Activated naive CD8-positive, alpha-beta T cell (primary cell): Measurements from ENCODE around the gene SLC25A26.

Experiments
- H3K27ac Mint-ChIP-seq: one replicate; pipeline ENCODE4 v1.8.0; 2021; ENCODE audit warnings: mixed read lengths
- H3K27me3 Mint-ChIP-seq: one replicate; pipeline ENCODE4 v1.8.0; 2021; ENCODE audit warnings: mixed read lengths
- H3K36me3 Mint-ChIP-seq: one replicate; pipeline ENCODE4 v1.8.0; 2021; ENCODE audit warnings: mixed read lengths
- H3K4me1 Mint-ChIP-seq: one replicate; pipeline ENCODE4 v1.8.0; 2021; ENCODE audit warnings: low read depth, mixed read lengths
- H3K4me3 Mint-ChIP-seq: one replicate; pipeline ENCODE4 v1.8.0; 2021; ENCODE audit warnings: mild to moderate bottlenecking, mixed read lengths
- H3K9me3 Mint-ChIP-seq: one replicate; pipeline ENCODE4 v1.8.0; 2021; ENCODE audit warnings: low read depth, mixed read lengths

The SLC25A26 gene

DNA sequence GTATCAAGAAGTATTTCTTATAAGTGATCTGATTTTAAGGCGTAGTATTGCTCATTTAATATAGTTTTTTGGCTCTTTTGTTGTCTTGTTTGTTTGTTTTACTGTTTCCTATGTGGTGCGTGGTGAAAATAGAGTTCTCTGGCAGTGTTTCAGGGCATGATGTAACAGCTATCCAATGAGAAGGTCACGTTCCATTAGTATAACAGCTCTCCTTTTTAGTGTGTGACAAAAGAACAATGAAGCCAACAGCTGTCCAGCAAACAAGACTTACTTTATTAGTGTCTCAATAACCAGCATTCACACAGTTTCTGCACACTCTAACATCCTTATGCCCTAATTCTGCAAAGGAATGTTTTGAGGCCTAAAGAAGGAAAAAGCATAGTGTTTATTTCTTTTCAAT lies 127.9 kb downstream of the SLC25A26 start:
- H3K4me3 Mint-ChIP-seq = no peak overlapping the region
- peaks cover 2% of the 10 kb centered on the region for H3K4me1 Mint-ChIP-seq
- no peaks in the 10 kb centered on the region for H3K9me3 Mint-ChIP-seq
- no peaks in the 10 kb centered on the region for H3K27me3 Mint-ChIP-seq
- no peak overlapping the region for H3K27ac Mint-ChIP-seq
- peaks cover 31% of the 10 kb centered on the region for H3K36me3 Mint-ChIP-seq

DNA sequence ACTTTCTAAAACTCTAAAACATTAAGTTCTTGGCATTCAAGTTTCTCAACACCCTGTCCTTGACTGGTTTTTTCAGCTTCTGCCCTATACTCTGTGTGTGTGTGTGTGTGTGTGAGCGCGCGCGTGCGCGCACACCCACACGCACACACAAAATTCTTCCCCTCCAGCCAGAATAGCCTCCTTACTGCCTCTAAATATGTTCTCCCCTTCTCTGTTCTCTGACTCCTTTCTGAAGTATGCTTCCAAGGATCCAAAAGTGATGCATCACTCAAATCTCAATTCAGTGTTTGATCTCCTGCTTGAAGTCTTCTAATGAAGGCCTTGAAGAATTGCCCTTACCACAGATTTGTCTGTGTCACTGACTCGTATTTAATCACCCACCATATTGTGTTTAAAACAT lies 129.8 kb downstream of the SLC25A26 start:
- Mint-ChIP-seq H3K4me1 (peaks cover 11% of the 10 kb centered on the region), H3K27ac (no peak overlapping the region)

GRCh38 chr3:66353039-66353438 lies 132.2 kb downstream of the SLC25A26 start:
- Mint-ChIP-seq H3K27me3 (no peaks in the 10 kb centered on the region), H3K4me3 (no peak overlapping the region), H3K36me3 (peaks cover 19% of the 10 kb centered on the region), H3K4me1 (peaks cover 11% of the 10 kb centered on the region), H3K9me3 (no peaks in the 10 kb centered on the region), H3K27ac (no peak overlapping the region)

More for the DNA sequence above, 129.8 kb downstream of the SLC25A26 start:
- no peak overlapping the region for H3K4me3 Mint-ChIP-seq
- no peaks in the 10 kb centered on the region for H3K27me3 Mint-ChIP-seq
- no peaks in the 10 kb centered on the region for H3K9me3 Mint-ChIP-seq
- peaks cover 32% of the 10 kb centered on the region for H3K36me3 Mint-ChIP-seq

DNA sequence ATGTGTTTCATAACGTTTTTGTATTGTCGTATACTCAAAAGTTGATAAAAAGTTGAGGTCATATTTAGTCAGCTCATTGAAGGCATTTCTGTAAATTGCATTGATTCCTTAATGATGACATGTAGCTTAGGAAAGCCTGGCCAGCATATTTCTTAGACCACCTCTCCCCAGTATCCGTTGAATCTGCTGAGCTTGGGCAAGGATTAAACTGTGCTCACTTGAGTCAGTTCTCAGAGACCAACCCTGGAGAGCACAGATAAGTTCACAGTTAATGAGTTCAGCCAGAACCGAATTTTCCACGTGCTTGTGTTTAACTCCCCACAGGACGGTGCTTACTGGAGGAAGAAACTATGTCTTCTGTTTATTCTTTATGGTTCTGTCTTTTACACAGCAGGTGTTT lies 132.7 kb downstream of the SLC25A26 start:
- Mint-ChIP-seq H3K27ac (no peak overlapping the region), H3K36me3 (peaks cover 17% of the 10 kb centered on the region), H3K4me3 (no peak overlapping the region), H3K9me3 (no peaks in the 10 kb centered on the region), H3K27me3 (no peaks in the 10 kb centered on the region), H3K4me1 (peaks cover 11% of the 10 kb centered on the region)

- Mint-ChIP-seq H3K4me1 (peaks cover 11% of the 10 kb centered on the region), H3K27ac (no peak overlapping the region), H3K36me3 (peaks cover 17% of the 10 kb centered on the region), H3K27me3 (no peaks in the 10 kb centered on the region), H3K4me3 (no peak overlapping the region), H3K9me3 (no peaks in the 10 kb centered on the region)
Measured at GRCh38 chr3:66354001-66354400, 133.2 kb downstream of the SLC25A26 start.

DNA sequence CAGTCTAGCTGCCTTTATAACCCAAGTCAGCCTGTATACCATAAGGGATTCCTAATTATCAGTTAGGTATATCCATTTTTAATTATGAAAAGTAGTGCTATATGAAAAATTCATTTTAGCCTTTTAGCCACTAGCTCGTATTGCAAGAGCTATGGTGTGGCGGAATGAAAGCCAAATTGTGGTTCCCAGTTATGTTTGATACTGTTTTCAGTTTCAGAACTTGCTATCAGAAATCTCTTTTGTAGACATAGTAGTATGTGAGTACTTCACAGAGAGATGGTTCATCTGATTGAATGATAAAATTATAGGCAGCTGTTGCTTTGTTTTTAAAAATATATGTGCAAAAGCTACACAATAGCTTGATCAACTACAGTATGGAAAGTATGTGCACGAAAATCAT lies 134.6 kb downstream of the SLC25A26 start:
- peaks cover 11% of the 10 kb centered on the region for H3K4me1 Mint-ChIP-seq
- H3K27ac Mint-ChIP-seq = no peak overlapping the region
- no peaks in the 10 kb centered on the region for H3K27me3 Mint-ChIP-seq
- H3K9me3 Mint-ChIP-seq = no peaks in the 10 kb centered on the region
- no peak overlapping the region for H3K4me3 Mint-ChIP-seq
- H3K36me3 Mint-ChIP-seq = peaks cover 16% of the 10 kb centered on the region

DNA sequence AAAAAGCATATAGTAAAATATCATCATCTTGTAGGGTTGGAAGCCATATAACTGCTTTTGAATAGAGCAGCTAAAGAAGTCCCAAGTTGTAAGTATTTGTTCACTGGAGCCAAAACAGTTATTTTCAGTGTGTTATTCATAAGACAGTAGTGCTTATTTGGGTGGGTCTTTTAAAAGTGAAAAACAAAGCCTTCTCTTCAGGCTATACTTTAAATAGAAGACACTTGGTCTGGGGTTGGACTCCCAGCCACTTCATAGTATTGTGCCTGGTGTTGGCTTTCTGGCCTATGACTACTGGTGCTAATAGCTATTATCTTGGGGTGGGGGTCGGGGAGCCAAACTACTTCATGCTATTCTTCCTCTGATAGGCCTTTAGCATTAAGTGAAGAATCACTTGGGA lies 135.2 kb downstream of the SLC25A26 start:
- Mint-ChIP-seq H3K4me1 (peaks cover 11% of the 10 kb centered on the region), H3K4me3 (no peak overlapping the region), H3K27ac (no peak overlapping the region), H3K36me3 (peaks cover 13% of the 10 kb centered on the region), H3K9me3 (no peaks in the 10 kb centered on the region), H3K27me3 (no peaks in the 10 kb centered on the region)

- no peak overlapping the region for H3K27ac Mint-ChIP-seq
- no peaks in the 10 kb centered on the region for H3K27me3 Mint-ChIP-seq
- peaks cover 12% of the 10 kb centered on the region for H3K36me3 Mint-ChIP-seq
- H3K9me3 Mint-ChIP-seq = no peaks in the 10 kb centered on the region
- no peak overlapping the region for H3K4me3 Mint-ChIP-seq
- H3K4me1 Mint-ChIP-seq = no peaks in the 10 kb centered on the region
Measured at GRCh38 chr3:66361356-66361755, 140.6 kb downstream of the SLC25A26 start.

GRCh38 chr3:66362541-66362941 lies 141.7 kb downstream of the SLC25A26 start:
- Mint-ChIP-seq H3K36me3 (peaks cover 12% of the 10 kb centered on the region), H3K27ac (no peak overlapping the region), H3K27me3 (no peaks in the 10 kb centered on the region), H3K4me3 (no peak overlapping the region), H3K9me3 (no peaks in the 10 kb centered on the region), H3K4me1 (no peaks in the 10 kb centered on the region)

DNA sequence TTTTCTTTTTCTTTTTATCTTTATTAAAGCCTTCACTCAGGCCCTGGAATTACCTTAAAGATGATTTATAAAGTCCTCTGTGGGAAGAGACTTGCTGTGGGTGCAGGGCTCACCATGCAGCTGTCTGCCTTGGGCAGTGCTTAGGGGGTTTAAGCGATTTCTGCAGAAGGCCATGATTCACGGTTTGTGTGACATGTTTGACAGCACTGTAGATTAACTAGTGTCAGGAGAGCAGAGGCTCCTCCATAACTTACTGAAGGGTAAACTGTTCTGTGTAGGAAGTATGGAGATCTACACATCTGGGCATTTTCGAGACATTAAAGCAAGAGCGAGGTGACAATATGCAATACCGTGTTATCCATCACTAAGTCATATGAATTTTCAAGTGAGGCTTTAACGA lies 142.3 kb downstream of the SLC25A26 start:
- Mint-ChIP-seq H3K9me3 (no peaks in the 10 kb centered on the region), H3K27ac (no peak overlapping the region), H3K4me3 (no peak overlapping the region), H3K27me3 (no peaks in the 10 kb centered on the region), H3K4me1 (no peaks in the 10 kb centered on the region), H3K36me3 (peaks cover 12% of the 10 kb centered on the region)

- Mint-ChIP-seq H3K4me1 (no peaks in the 10 kb centered on the region), H3K36me3 (peaks cover 14% of the 10 kb centered on the region), H3K4me3 (no peak overlapping the region), H3K27me3 (no peaks in the 10 kb centered on the region), H3K9me3 (no peaks in the 10 kb centered on the region), H3K27ac (no peak overlapping the region)
Measured at GRCh38 chr3:66365080-66365479, 144.3 kb downstream of the SLC25A26 start.

GRCh38 chr3:66366747-66367146 lies 145.9 kb downstream of the SLC25A26 start:
- no peaks in the 10 kb centered on the region for H3K27me3 Mint-ChIP-seq
- H3K9me3 Mint-ChIP-seq = no peaks in the 10 kb centered on the region
- H3K4me1 Mint-ChIP-seq = no peaks in the 10 kb centered on the region
- no peak overlapping the region for H3K27ac Mint-ChIP-seq
- peaks cover 15% of the 10 kb centered on the region for H3K36me3 Mint-ChIP-seq
- no peak overlapping the region for H3K4me3 Mint-ChIP-seq

DNA sequence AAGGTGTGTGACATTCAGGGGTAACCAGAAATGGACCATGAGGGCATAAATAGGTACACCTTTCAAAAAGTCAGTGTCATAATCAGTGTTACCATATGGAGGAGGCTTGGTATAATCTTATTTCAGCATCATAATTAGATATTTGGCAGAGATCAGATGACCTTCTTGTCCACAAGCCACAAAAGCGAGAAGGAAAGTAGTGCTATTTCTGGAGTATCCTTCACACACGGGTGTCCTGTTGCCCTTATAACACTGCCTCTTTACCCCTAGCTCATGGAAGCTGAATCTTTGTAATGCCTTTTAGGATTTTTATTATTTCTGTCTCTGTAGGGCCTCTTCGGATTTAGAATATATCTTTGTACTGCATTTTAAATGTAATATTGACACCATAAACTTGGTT lies 147.2 kb downstream of the SLC25A26 start:
- no peak overlapping the region for H3K27ac Mint-ChIP-seq
- H3K27me3 Mint-ChIP-seq = no peaks in the 10 kb centered on the region
- H3K9me3 Mint-ChIP-seq = no peaks in the 10 kb centered on the region
- H3K4me3 Mint-ChIP-seq = no peak overlapping the region
- H3K4me1 Mint-ChIP-seq = no peaks in the 10 kb centered on the region
- peaks cover 15% of the 10 kb centered on the region for H3K36me3 Mint-ChIP-seq

DNA sequence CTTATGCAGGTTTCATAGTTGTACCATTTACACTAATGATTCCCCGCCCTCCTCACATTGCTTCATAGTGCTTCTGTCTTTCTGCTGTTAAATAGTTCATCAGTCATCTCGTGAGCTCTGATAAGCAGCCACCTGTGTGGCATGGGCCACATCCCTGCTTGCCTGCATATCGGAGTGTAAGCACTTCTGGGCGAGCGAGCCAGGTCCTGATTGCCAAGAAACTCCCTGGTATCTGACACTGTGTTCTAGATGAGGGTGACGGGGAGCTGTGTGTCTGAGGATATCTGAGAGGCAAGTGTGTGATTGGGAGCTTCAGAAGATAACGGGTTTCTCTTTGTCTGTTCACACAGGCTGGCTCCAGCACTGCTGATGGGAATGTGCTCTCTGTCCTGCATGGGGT lies 149.4 kb downstream of the SLC25A26 start:
- Mint-ChIP-seq H3K4me3 (no peak overlapping the region), H3K4me1 (no peaks in the 10 kb centered on the region), H3K9me3 (no peaks in the 10 kb centered on the region), H3K27ac (no peak overlapping the region), H3K27me3 (no peaks in the 10 kb centered on the region), H3K36me3 (peaks cover 14% of the 10 kb centered on the region)

GRCh38 chr3:66371432-66371831 lies 150.6 kb downstream of the SLC25A26 start:
- Mint-ChIP-seq H3K4me3 (no peak overlapping the region), H3K9me3 (no peaks in the 10 kb centered on the region), H3K36me3 (peaks cover 19% of the 10 kb centered on the region), H3K27ac (no peak overlapping the region), H3K27me3 (no peaks in the 10 kb centered on the region), H3K4me1 (no peaks in the 10 kb centered on the region)

DNA sequence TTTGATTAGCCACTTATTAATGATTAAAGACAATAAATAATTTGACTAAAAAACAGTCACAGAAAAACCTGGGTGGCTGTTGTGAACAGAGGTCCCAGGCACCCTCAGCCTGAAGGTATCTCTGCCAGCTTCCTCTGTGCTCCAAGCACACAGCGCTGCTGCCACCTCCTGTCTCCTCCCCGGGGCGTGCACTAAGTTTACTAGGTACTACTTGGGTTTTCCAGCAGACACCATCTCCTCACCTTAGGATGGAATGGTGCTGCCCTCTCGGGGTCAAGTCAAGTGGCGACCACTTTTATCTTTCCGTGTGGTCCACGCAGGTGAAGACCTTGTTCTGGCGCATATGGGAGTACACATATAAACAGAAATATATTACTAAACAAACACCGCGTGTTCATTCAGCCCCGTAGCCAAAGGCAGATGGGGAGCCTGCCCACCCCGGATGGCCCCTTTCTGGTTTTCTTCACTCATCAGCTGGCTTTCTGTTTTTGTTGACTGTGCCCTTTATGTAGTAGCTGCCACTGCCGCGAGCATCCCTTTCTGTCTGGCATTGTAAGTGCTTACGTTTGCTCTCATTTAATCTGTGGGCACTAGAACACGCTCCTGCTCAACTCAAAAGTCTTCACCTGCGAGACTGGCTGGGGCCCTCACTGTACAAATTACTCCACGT lies 152.0 kb downstream of the SLC25A26 start:
- Mint-ChIP-seq H3K4me1 (peaks cover 5% of the 10 kb centered on the region), H3K36me3 (peaks cover 23% of the 10 kb centered on the region), H3K27ac (no peak overlapping the region), H3K4me3 (no peak overlapping the region), H3K9me3 (no peaks in the 10 kb centered on the region), H3K27me3 (no peaks in the 10 kb centered on the region)
